Right lobe of liver (tissue), 4 donors: ENCODE measurements around the gene PPARG.

Source experiments
- CTCF ChIP-seq, 4 donors: fragments of 200-600 bp in 3 of 4; fragments of 450-650 bp in 1 of 4; IDR thresholded peaks; one replicate each; pipeline versions ENCODE4 v1.5.1 to v1.8.0; 2016 to 2022; ENCODE audit warnings: antibody characterized with exemption in 4 of 4, mild to moderate bottlenecking in 2 of 4
- POLR2A ChIP-seq: fragments of 450-650 bp; IDR thresholded peaks from one replicate; pipeline ENCODE4 v1.6.1; 2017; ENCODE audit warnings: antibody characterized with exemption, mild to moderate bottlenecking
- donor health status: DM: no; HTN: no; CAD: no.
- donor health status: DM: no; HTN: no; CAD: no.
- donor health status: DM: no; HTN: yes; CAD: no.

GRCh38 chr3:12302564-12302963, 13.7 kb downstream of the PPARG start:
- TF ChIP-seq POLR2A, result no peak
- TF ChIP-seq CTCF (IDR thresholded peaks at IDR 0.05), result no peak
